ENCODE results near the gene PKNOX1. TPM values are rescaled to one million over a fixed set of nuclear protein-coding genes. Genes with fewer than 3 reads are reported as not detected.

The PKNOX1 gene
- total and polyA plus RNA-seq, 9 of the 15 experiments (the other 6 are each of a cell fraction or from before 2014, with no cell fraction given), result 8.8 to 25.9 (median 13.2) TPM

DNA sequence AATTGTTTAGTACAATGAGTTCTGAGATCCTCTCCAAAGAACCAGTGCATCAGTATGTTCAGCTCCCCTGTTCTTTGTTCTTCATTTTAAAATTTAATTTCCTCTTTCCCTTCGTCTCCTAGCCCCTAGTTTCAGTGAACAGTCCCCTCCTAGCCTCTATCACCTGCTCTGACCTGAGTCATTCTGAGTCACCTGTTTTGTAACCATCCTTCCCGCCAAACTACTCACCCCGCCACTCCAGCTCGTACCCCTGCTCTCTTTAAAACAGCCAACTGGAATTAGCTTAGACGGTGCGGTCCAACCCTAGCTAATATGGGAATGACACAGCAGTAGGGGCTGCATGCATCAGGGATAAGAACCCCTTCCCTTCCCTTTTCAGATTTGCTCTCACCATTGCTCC lies 32.1 kb upstream of the PKNOX1 start:
- no TSS peak for BruUV-seq (replicated peaks)
- Histone ChIP-seq H3K27ac (ENCODE audit: extremely low read depth, low read depth, low read length) (no peak overlapping the region), H2AFZ (ENCODE audit: low read depth, low read length) (no peak overlapping the region), H3K36me3 (ENCODE audit: control insufficient read depth, insufficient read depth, low read length) (no peaks in the 10 kb centered on the region), H3K4me3 (no peak overlapping the region), H3K9ac (ENCODE audit: insufficient read depth in 1 of 2, low read depth in 2 of 2, low read length in 2 of 2) (no peak overlapping the region), H3K9me1 (ENCODE audit: control insufficient read depth, insufficient read depth, low read length) (no peaks in the 10 kb centered on the region), H3K4me1 (replicated peaks in 1 of 2; ENCODE audit: control insufficient read depth in 2 of 2, insufficient read depth in 2 of 2, low read length in 2 of 2) (peaks cover 3% of the 10 kb centered on the region in 2 experiments; a peak in 3 of 5 replicates), H4K20me1 (replicated peaks; ENCODE audit: control insufficient read depth, insufficient read depth, low read length) (no peaks in the 10 kb centered on the region), H3K9me3 (replicated peaks; ENCODE audit: control insufficient read depth, insufficient read depth, low read depth, low read length) (no peaks in the 10 kb centered on the region; the same call in 1 of the 2 replicates), H3K79me2 (ENCODE audit: control insufficient read depth, insufficient read depth, low read length) (no peaks in the 10 kb centered on the region), H3K4me2 (ENCODE audit: insufficient read depth, low read length) (no peak overlapping the region), H3K27me3 (ENCODE audit: control insufficient read depth in 2 of 2, insufficient read depth in 2 of 2, low read length in 2 of 2) (peaks cover 0 to 7% of the 10 kb centered on the region in 2 experiments; a peak in 3 of 5 replicates)
- peak; percentile 37; the same call in 2 of the 3 replicates for ATAC-seq
- no peak for FAIRE-seq
- intact Hi-C loops (cut with micrococcal nuclease), result no loop called here
- DNase-seq (ENCODE audit: extremely low read depth in 1 of 4, low spot score in 3 of 4), result no peak
- POLR2A ChIA-PET, result interaction anchor here (0.9 kb wide), 1 partner anchor 13 kb away, joined by 3 read pairs; no protein-coding TSS in a partner anchor
- WGBS (ENCODE audit: insufficient coverage, low coverage, missing lambda C conversion rate), result 26% methylated on average over 6 of the region's 6 CpGs
- CTCF ChIA-PET (ENCODE audit: low intra/inter-chr PET ratio), result no interaction called here
- in situ Hi-C loops (cut with MboI), result no loop called here
- TF ChIP-seq DNMT1 (IDR thresholded peaks at IDR 0.05) (no peak), ZKSCAN8 (CRISPR knock-in tag; IDR thresholded peaks at IDR 0.05) (no peak), HLTF (IDR thresholded peaks at IDR 0.05) (no peak), JUNB (CRISPR knock-in tag; conservative IDR thresholded peaks at IDR 0.05) (no peak), ZNF316 (IDR thresholded peaks at IDR 0.05) (peak; percentile 19; the same call in 1 of the 2 replicates), SMAD4 (CRISPR knock-in tag; conservative IDR thresholded peaks at IDR 0.05) (no peak), DDX20 (tag; IDR thresholded peaks at IDR 0.05; ENCODE audit: low read depth) (no peak), TRIM24 (IDR thresholded peaks at IDR 0.05) (peak; percentile 73 to 86), TAF15 (IDR thresholded peaks at IDR 0.05; ENCODE audit: low read depth, low read length) (no peak), MBD2 (IDR thresholded peaks at IDR 0.05; ENCODE audit: borderline replicate concordance, low read depth) (no peak), ARID1B (IDR thresholded peaks at IDR 0.05) (0 out of 2 replicates have a peak, but pooled peaks have one; percentile 24), NFE2 (IDR thresholded peaks at IDR 0.05; ENCODE audit: low read depth) (peak; percentile 35), STAT5B (CRISPR knock-in tag; IDR thresholded peaks at IDR 0.05) (no peak), POLR2A (conservative IDR thresholded peaks at IDR 0.05) (no peak), FOSL1 (tag; conservative IDR thresholded peaks at IDR 0.05) (peak; percentile 49; the same call in 1 of the 2 replicates)
- TF ChIP-seq, protein P1, sequence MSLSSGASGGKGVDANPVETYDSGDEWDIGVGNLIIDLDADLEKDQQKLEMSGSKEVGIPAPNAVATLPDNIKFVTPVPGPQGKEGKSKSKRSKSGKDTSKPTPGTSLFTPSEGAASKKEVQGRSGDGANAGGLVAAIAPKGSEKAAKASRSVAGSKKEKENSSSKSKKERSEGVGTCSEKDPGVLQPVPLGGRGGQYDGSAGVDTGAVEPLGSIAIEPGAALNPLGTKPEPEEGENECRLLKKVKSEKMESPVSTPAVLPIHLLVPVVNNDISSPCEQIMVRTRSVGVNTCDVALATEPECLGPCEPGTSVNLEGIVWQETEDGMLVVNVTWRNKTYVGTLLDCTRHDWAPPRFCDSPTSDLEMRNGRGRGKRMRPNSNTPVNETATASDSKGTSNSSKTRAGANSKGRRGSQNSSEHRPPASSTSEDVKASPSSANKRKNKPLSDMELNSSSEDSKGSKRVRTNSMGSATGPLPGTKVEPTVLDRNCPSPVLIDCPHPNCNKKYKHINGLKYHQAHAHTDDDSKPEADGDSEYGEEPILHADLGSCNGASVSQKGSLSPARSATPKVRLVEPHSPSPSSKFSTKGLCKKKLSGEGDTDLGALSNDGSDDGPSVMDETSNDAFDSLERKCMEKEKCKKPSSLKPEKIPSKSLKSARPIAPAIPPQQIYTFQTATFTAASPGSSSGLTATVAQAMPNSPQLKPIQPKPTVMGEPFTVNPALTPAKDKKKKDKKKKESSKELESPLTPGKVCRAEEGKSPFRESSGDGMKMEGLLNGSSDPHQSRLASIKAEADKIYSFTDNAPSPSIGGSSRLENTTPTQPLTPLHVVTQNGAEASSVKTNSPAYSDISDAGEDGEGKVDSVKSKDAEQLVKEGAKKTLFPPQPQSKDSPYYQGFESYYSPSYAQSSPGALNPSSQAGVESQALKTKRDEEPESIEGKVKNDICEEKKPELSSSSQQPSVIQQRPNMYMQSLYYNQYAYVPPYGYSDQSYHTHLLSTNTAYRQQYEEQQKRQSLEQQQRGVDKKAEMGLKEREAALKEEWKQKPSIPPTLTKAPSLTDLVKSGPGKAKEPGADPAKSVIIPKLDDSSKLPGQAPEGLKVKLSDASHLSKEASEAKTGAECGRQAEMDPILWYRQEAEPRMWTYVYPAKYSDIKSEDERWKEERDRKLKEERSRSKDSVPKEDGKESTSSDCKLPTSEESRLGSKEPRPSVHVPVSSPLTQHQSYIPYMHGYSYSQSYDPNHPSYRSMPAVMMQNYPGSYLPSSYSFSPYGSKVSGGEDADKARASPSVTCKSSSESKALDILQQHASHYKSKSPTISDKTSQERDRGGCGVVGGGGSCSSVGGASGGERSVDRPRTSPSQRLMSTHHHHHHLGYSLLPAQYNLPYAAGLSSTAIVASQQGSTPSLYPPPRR (CRISPR knock-in tag; IDR thresholded peaks at IDR 0.05; ENCODE audit: borderline replicate concordance), result no peak
- TF ChIP-seq, protein P2, sequence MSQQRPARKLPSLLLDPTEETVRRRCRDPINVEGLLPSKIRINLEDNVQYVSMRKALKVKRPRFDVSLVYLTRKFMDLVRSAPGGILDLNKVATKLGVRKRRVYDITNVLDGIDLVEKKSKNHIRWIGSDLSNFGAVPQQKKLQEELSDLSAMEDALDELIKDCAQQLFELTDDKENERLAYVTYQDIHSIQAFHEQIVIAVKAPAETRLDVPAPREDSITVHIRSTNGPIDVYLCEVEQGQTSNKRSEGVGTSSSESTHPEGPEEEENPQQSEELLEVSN (IDR thresholded peaks at IDR 0.05; ENCODE audit: borderline replicate concordance in 1 of 2, extremely low read depth in 1 of 2, insufficient read depth in 1 of 2, insufficient read length in 1 of 2, low read depth in 1 of 2, low read length in 1 of 2, poor library complexity in 1 of 2, severe bottlenecking in 1 of 2), result peak in 1 of 2 experiments; percentile 13
- TF ChIP-seq, protein P3, sequence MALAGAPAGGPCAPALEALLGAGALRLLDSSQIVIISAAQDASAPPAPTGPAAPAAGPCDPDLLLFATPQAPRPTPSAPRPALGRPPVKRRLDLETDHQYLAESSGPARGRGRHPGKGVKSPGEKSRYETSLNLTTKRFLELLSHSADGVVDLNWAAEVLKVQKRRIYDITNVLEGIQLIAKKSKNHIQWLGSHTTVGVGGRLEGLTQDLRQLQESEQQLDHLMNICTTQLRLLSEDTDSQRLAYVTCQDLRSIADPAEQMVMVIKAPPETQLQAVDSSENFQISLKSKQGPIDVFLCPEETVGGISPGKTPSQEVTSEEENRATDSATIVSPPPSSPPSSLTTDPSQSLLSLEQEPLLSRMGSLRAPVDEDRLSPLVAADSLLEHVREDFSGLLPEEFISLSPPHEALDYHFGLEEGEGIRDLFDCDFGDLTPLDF (CRISPR knock-in tag; IDR thresholded peaks at IDR 0.05), result no peak

Data from K562 (cell line).